ENCODE results near the gene HAL. TPM values are rescaled to one million over a fixed set of nuclear protein-coding genes. Genes with fewer than 3 reads are reported as not detected.
"Not testable (repeated sequence)": the region's sequence is repeated elsewhere in the genome, so short reads cannot be mapped to it uniquely, and the experiment has no call there.

The HAL gene
- total RNA-seq, 1 donor from 2014 or later, result 0.74 TPM

- TF ChIP-seq, protein P1, sequence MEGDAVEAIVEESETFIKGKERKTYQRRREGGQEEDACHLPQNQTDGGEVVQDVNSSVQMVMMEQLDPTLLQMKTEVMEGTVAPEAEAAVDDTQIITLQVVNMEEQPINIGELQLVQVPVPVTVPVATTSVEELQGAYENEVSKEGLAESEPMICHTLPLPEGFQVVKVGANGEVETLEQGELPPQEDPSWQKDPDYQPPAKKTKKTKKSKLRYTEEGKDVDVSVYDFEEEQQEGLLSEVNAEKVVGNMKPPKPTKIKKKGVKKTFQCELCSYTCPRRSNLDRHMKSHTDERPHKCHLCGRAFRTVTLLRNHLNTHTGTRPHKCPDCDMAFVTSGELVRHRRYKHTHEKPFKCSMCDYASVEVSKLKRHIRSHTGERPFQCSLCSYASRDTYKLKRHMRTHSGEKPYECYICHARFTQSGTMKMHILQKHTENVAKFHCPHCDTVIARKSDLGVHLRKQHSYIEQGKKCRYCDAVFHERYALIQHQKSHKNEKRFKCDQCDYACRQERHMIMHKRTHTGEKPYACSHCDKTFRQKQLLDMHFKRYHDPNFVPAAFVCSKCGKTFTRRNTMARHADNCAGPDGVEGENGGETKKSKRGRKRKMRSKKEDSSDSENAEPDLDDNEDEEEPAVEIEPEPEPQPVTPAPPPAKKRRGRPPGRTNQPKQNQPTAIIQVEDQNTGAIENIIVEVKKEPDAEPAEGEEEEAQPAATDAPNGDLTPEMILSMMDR (IDR thresholded peaks at IDR 0.05), result no peak
- TF ChIP-seq POLR2A (IDR thresholded peaks at IDR 0.05), result no peak
- no peak for TF ChIP-seq POLR2AphosphoS5 (IDR thresholded peaks at IDR 0.05; ENCODE audit: insufficient read depth in 1 of 2, low read depth in 1 of 2)
- no peak for DNase-seq (ENCODE audit: extremely low spot score in 2 of 2)
- Histone ChIP-seq H3K4me1 (no peaks in the 10 kb centered on the region), H3K27ac (no peak overlapping the region), H3K27me3 (no peaks in the 10 kb centered on the region), H3K9me3 (no peaks in the 10 kb centered on the region), H3K4me3 (no peak overlapping the region), H3K36me3 (no peaks in the 10 kb centered on the region)
- intact Hi-C loops (cut with DNase I), result no loop called here
Measured at GRCh38 chr12:95976416-95976832, 19.7 kb downstream of the HAL start.

DNA sequence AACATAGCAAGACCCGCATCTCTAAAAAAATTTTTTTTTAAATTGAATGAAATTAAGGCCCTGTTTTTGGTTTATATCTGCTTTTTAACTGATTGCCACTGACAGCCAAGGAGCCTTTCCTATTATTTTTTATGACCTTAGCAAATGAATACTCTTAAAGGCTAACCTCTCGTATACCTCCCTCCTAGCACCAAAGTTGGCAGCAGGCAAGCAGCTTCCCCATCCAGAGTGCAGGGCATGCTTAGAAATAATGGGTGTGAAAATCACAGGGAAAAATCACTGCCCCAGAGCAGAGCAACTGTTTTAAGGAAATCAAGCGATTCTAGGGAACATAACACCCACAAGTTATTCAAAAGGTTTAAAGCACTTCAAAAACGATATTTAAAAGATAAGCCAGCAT lies 20.7 kb downstream of the HAL start:
- Histone ChIP-seq H3K4me3 (no peak overlapping the region), H3K27ac (no peak overlapping the region), H3K4me1 (no peaks in the 10 kb centered on the region), H3K9me3 (no peaks in the 10 kb centered on the region), H3K27me3 (no peaks in the 10 kb centered on the region), H3K36me3 (no peaks in the 10 kb centered on the region)
- no peak for DNase-seq (ENCODE audit: extremely low spot score in 2 of 2)
- intact Hi-C loops (cut with DNase I), result no loop called here
- TF ChIP-seq POLR2AphosphoS5 (IDR thresholded peaks at IDR 0.05; ENCODE audit: insufficient read depth in 1 of 2, low read depth in 1 of 2), result no peak
- no peak for TF ChIP-seq POLR2A (IDR thresholded peaks at IDR 0.05)
- TF ChIP-seq, protein P1 (IDR thresholded peaks at IDR 0.05), result no peak

- Histone ChIP-seq H3K9me3 (no peaks in the 10 kb centered on the region), H3K27ac (no peak overlapping the region), H3K27me3 (no peaks in the 10 kb centered on the region), H3K4me1 (no peaks in the 10 kb centered on the region), H3K4me3 (no peak overlapping the region), H3K36me3 (no peaks in the 10 kb centered on the region)
- intact Hi-C loops (cut with DNase I), result no loop called here
- DNase-seq (ENCODE audit: extremely low spot score in 2 of 2), result no peak
- TF ChIP-seq POLR2AphosphoS5 (IDR thresholded peaks at IDR 0.05; ENCODE audit: insufficient read depth in 1 of 2, low read depth in 1 of 2) (no peak), POLR2A (IDR thresholded peaks at IDR 0.05) (no peak)
- TF ChIP-seq, protein P1 (IDR thresholded peaks at IDR 0.05), result no peak
Measured at GRCh38 chr12:95974358-95974757, 21.8 kb downstream of the HAL start.

- Histone ChIP-seq H3K4me3 (no peak overlapping the region), H3K9me3 (no peaks in the 10 kb centered on the region), H3K27me3 (no peaks in the 10 kb centered on the region), H3K27ac (no peak overlapping the region), H3K36me3 (no peaks in the 10 kb centered on the region), H3K4me1 (no peaks in the 10 kb centered on the region)
- no peak for DNase-seq (ENCODE audit: extremely low spot score in 2 of 2)
- intact Hi-C loops (cut with DNase I), result no loop called here
- TF ChIP-seq, protein P1 (IDR thresholded peaks at IDR 0.05), result no peak
- TF ChIP-seq POLR2A (IDR thresholded peaks at IDR 0.05) (no peak), POLR2AphosphoS5 (IDR thresholded peaks at IDR 0.05; ENCODE audit: insufficient read depth in 1 of 2, low read depth in 1 of 2) (no peak)
Measured at GRCh38 chr12:95972832-95973456, 23.2 kb downstream of the HAL start.

- no peak for DNase-seq (ENCODE audit: extremely low spot score in 2 of 2)
- intact Hi-C loops (cut with DNase I), result no loop called here
- Histone ChIP-seq H3K4me1 (no peaks in the 10 kb centered on the region), H3K27me3 (no peaks in the 10 kb centered on the region), H3K9me3 (no peaks in the 10 kb centered on the region), H3K27ac (no peak overlapping the region), H3K4me3 (no peak overlapping the region), H3K36me3 (no peaks in the 10 kb centered on the region)
- TF ChIP-seq POLR2AphosphoS5 (IDR thresholded peaks at IDR 0.05; ENCODE audit: insufficient read depth in 1 of 2, low read depth in 1 of 2) (no peak), POLR2A (IDR thresholded peaks at IDR 0.05) (no peak)
- TF ChIP-seq, protein P1 (IDR thresholded peaks at IDR 0.05), result no peak
Measured at GRCh38 chr12:95970905-95971304, 25.2 kb downstream of the HAL start.

DNA sequence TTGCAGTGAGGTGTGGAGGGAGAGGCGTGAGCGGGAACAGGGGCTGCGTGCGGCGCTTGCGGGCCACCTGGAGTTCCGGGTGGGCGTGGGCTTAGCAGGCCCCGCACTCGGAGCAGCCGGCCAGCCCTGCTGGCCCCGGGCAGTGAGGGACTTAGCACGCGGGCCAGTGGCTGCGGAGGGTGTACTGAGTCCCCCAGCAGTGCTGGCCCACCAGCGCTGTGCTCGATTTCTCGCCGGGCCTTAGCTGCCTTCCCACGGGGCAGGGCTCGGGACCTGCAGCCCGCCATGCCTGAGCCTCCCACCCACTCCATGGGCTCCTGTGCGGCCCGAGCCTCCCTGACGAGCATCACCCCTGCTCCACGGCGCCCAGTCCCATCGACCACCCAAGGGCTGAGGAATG lies 27.0 kb downstream of the HAL start:
- not testable (repeated sequence) for H3K27me3 ChIP-seq; H3K4me3 ChIP-seq; DNase-seq (ENCODE audit: extremely low spot score in 2 of 2); H3K27ac ChIP-seq; H3K36me3 ChIP-seq; H3K4me1 ChIP-seq; H3K9me3 ChIP-seq
- intact Hi-C loops (cut with DNase I), result loop anchor here (10.0 kb wide), 1 partner anchor 1866 kb away; no protein-coding TSS in a partner anchor

Data from vagina (tissue), 2 donors.